ENCODE data around the gene MIDN. TPM values are rescaled to one million over a fixed set of nuclear protein-coding genes. Genes with fewer than 3 reads are reported as not detected.

Gene MIDN
- total RNA-seq, 4 donors from 2014 or later: 20.3 to 72.2 (median 31.8) TPM

DNA sequence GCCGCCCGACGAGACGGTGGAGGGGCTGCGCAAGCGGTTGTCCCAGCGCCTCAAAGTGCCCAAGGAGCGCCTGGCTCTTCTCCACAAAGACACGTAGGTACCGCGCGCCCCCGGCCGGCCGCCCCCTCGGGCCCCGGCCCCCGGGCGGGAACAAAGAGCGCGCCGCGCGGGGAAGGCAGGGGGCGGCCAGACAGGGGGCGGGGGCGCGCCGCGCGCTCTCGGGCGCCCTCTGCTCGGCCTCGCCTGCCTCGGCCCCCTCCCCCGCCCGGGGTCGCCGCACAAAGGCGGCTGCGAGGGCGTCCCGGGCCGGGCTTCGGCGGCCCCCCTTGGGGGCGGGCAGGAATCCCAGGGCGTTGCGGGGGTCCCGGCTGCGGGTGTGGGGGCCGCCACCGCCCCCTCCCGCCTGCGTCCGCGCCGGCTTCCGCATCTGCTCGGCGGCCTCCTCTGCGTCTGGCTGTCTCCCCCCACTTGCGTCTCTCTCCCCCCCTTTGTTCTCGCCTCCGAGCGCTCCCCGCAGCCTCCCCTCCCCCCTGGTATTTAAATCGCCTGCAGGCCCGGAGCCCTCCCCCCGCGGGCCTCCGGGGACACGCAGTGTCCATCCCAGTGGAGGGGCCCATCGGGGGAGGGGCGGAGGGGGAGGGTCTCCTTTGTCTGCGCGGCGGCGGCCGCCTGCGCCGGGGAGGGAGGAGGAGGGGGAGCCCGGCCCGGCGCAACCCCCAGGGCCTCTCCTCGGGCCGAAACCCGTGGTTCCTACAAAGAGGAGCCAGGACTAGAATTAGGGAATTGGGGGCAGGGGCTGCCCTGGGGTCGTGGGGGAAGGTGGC, 2.3 kb downstream of the MIDN start:
- no peaks in the 10 kb centered on the region for H3K9me3 ChIP-seq
- H3K36me3 ChIP-seq: peaks cover 21 to 45% (median 39%) of the 10 kb centered on the region in 4 donors
- peaks cover 52 to 81% (median 71%) of the 10 kb centered on the region in 4 donors for H3K4me1 ChIP-seq
- TF ChIP-seq CTCF (IDR thresholded peaks at IDR 0.05): no peak
- peak in 1 of 2 donors; percentile 3 for TF ChIP-seq POLR2AphosphoS5 (IDR thresholded peaks at IDR 0.05)
- peak overlapping the region; percentile 99 to 100 (median 100) for H3K27ac ChIP-seq (replicated peaks in 1 of 4)
- WGBS: 0% methylated on average over 4 of the region's 90 CpGs
- intact Hi-C loops (cut with DNase I): no loop called here
- H3K27me3 ChIP-seq: peaks cover 0 to 3% (median 0%) of the 10 kb centered on the region in 4 donors
- DNase-seq (ENCODE audit: extremely low spot score): no peak
- H3K4me3 ChIP-seq: peak overlapping the region; percentile 77 to 89 (median 82)

DNA sequence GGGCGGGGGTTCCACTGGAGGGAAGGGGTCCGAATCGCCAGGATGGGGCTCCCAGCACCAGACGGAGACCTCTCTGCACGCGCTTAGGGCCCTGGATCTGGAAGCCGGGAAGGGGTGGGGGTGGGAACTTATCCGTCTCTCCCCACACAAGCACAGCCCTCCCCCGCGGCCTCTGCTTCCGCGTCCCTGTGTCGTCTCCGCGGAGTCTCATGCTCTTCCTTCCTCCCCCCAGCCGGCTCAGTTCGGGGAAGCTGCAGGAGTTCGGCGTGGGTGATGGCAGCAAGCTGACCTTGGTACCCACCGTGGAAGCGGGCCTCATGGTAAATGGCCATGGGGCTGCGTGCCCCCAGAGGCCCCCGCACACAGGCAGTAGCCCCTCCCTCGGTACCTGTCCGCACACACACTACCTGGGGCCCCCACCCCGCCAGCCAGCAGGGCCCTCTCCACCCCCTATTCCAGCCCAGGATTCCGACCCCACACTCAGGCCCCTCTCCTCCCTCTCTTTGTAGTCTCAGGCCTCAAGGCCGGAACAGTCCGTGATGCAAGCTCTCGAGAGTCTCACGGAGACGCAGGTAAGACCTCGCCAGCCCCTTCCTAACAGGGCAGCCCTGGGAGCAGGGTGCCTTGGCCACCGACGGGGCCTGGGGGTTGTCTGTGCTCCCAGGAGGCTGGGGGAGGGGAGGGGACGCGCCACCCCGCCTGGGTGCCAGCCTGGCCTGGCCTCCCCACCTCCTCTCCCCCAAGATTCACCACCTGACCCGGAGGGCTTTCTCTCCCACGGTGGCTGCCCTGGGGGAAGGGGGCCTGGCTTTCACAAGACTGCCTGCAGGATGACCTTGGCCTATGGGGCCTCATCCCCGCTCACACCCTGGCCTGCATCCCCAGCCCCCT, 3.2 kb downstream of the MIDN start:
- Histone ChIP-seq H3K4me3 (peak overlapping the region; percentile 77 to 89 (median 82)), H3K9me3 (no peaks in the 10 kb centered on the region), H3K4me1 (peaks cover 52 to 81% (median 71%) of the 10 kb centered on the region in 4 donors), H3K27ac (replicated peaks in 1 of 4) (peak overlapping the region; percentile 99 to 100 (median 100)), H3K27me3 (peaks cover 0 to 3% (median 0%) of the 10 kb centered on the region in 4 donors), H3K36me3 (peaks cover 31 to 55% (median 47%) of the 10 kb centered on the region in 4 donors)
- TF ChIP-seq CTCF (IDR thresholded peaks at IDR 0.05): no peak
- TF ChIP-seq POLR2AphosphoS5 (IDR thresholded peaks at IDR 0.05): peak in 1 of 2 donors; percentile 54
- TF ChIP-seq EP300 (IDR thresholded peaks at IDR 0.05): no peak
- WGBS: 3% methylated on average over 4 of the region's 41 CpGs
- DNase-seq (ENCODE audit: extremely low spot score): no peak
- intact Hi-C loops (cut with DNase I): no loop called here

- peak; percentile 77 to 80 for TF ChIP-seq POLR2AphosphoS5 (IDR thresholded peaks at IDR 0.05)
- no peak for TF ChIP-seq CTCF (IDR thresholded peaks at IDR 0.05)
- Histone ChIP-seq H3K27me3 (peaks cover 0 to 3% (median 0%) of the 10 kb centered on the region in 4 donors), H3K9me3 (no peaks in the 10 kb centered on the region), H3K4me1 (peaks cover 52 to 81% (median 73%) of the 10 kb centered on the region in 4 donors), H3K4me3 (peak overlapping the region; percentile 77 to 89 (median 82)), H3K36me3 (peaks cover 36 to 62% (median 55%) of the 10 kb centered on the region in 4 donors), H3K27ac (replicated peaks in 1 of 4) (peak overlapping the region; percentile 99 to 100 (median 100))
- peak; percentile 98 for DNase-seq (ENCODE audit: extremely low spot score)
- WGBS: 0% methylated on average over 20 of the region's 30 CpGs
- intact Hi-C loops (cut with DNase I): no loop called here
Observed at GRCh38 chr19:1252221-1252820, 3.9 kb downstream of the MIDN start.

- DNase-seq (ENCODE audit: extremely low spot score): peak; percentile 98
- peaks cover 0 to 3% (median 0%) of the 10 kb centered on the region in 4 donors for H3K27me3 ChIP-seq
- intact Hi-C loops (cut with DNase I): no loop called here
- H3K4me3 ChIP-seq: peak overlapping the region; percentile 77 to 89 (median 82)
- H3K9me3 ChIP-seq: no peaks in the 10 kb centered on the region
- 0% methylated on average over 7 of the region's 26 CpGs for WGBS
- H3K4me1 ChIP-seq: peaks cover 52 to 81% (median 73%) of the 10 kb centered on the region in 4 donors
- peaks cover 36 to 68% (median 61%) of the 10 kb centered on the region in 4 donors for H3K36me3 ChIP-seq
- peak in 1 of 3 experiments; percentile 30 for TF ChIP-seq CTCF (IDR thresholded peaks at IDR 0.05)
- TF ChIP-seq POLR2AphosphoS5 (IDR thresholded peaks at IDR 0.05): peak; percentile 48 to 77
- TF ChIP-seq POLR2A (IDR thresholded peaks at IDR 0.05; ENCODE audit: low read depth): no peak
- peak; percentile 29 for TF ChIP-seq EP300 (IDR thresholded peaks at IDR 0.05)
- H3K27ac ChIP-seq (replicated peaks in 1 of 4): peak overlapping the region; percentile 99 to 100 (median 100)
Observed at GRCh38 chr19:1252821-1253513, 4.6 kb downstream of the MIDN start.
